Neural progenitor cell (in vitro differentiated cells): Measurements from ENCODE around the gene CAMK2D. TPM values are rescaled to one million over a fixed set of nuclear protein-coding genes. Genes with fewer than 3 reads are reported as not detected.

Experiments
- DNase-seq: peaks from one replicate; pipeline ENCODE4 v3.0.0-alpha.2; 2016; ENCODE audit warnings: low spot score
- H2AFZ ChIP-seq: fragments of 200-600 bp; sonication (generic); replicated peaks from 2 replicates; pipeline ENCODE4 v1.6.1; 2016; ENCODE audit warnings: antibody characterized with exemption
- H3F3A ChIP-seq: fragments of 200-600 bp; sonication (generic); 2 replicates; pipeline ENCODE4 v1.6.1; 2016; ENCODE audit warnings: antibody characterized with exemption, low read depth
- H3K27ac ChIP-seq: fragments of 200-600 bp; sonication (generic); 2 replicates; pipeline ENCODE4 v1.5.1; 2016; ENCODE audit warnings: mild to moderate bottlenecking
- H3K27me3 ChIP-seq: fragments of 200-600 bp; sonication (generic); 2 replicates; pipeline ENCODE4 v1.6.1; 2016; ENCODE audit warnings: mild to moderate bottlenecking, moderate library complexity
- H3K36me3 ChIP-seq: fragments of 200-600 bp; sonication (generic); 2 replicates; pipeline ENCODE4 v1.5.1; 2016
- H3K4me1 ChIP-seq: fragments of 200-600 bp; sonication (generic); 2 replicates; pipeline ENCODE4 v1.6.1; 2016; ENCODE audit warnings: mixed run types
- H3K4me2 ChIP-seq: fragments of 200-600 bp; sonication (generic); 2 replicates; pipeline ENCODE4 v1.6.1; 2016
- H3K4me3 ChIP-seq: fragments of 200-600 bp; sonication (generic); 2 replicates; pipeline ENCODE4 v1.5.1; 2016
- H3K79me2 ChIP-seq: fragments of 200-600 bp; sonication (generic); 2 replicates; pipeline ENCODE4 v1.6.1; 2016; ENCODE audit warnings: low read depth
- H3K9ac ChIP-seq: fragments of 200-600 bp; sonication (generic); 2 replicates; pipeline ENCODE4 v1.6.1; 2016
- H3K9me3 ChIP-seq: fragments of 200-600 bp; sonication (generic); 2 replicates; pipeline ENCODE4 v1.5.1; 2016; ENCODE audit warnings: low read depth
- H4K20me1 ChIP-seq: fragments of 200-600 bp; sonication (generic); 2 replicates; pipeline ENCODE4 v1.6.1; 2016; ENCODE audit warnings: low read depth
- H3K27ac Mint-ChIP-seq: 3 replicates; pipeline ENCODE4 v1.8.0; 2021; ENCODE audit warnings: mixed read lengths
- H3K27me3 Mint-ChIP-seq: 2 replicates; pipeline ENCODE4 v1.8.0; 2022; ENCODE audit warnings: low read depth, mild to moderate bottlenecking, inconsistent platforms, moderate library complexity, mixed read lengths; ENCODE audit not compliant: insufficient read depth
- H3K36me3 Mint-ChIP-seq: 3 replicates; pipeline ENCODE4 v1.8.0; 2021; ENCODE audit warnings: mixed read lengths
- H3K4me1 Mint-ChIP-seq: 3 replicates; pipeline ENCODE4 v1.8.0; 2021; ENCODE audit warnings: mixed read lengths
- H3K4me3 Mint-ChIP-seq: 3 replicates; pipeline ENCODE4 v1.8.0; 2021; ENCODE audit warnings: mild to moderate bottlenecking, moderate library complexity, mixed read lengths
- H3K9me3 Mint-ChIP-seq: 3 replicates; pipeline ENCODE4 v1.8.0; 2020; ENCODE audit warnings: mixed read lengths
- EZH2 ChIP-seq: fragments of 200-600 bp; sonication (generic); IDR thresholded peaks from 2 replicates; pipeline ENCODE4 v1.6.1; 2017; ENCODE audit warnings: antibody characterized with exemption, mild to moderate bottlenecking, moderate library complexity
- EZH2phosphoT487 ChIP-seq: fragments of 200-600 bp; sonication (generic); IDR thresholded peaks from 2 replicates; pipeline ENCODE4 v1.6.1; 2017; ENCODE audit warnings: antibody characterized with exemption
- total RNA-seq: library from RNA; depleted of rRNA; stranded (reverse); fragments of >200 nt; gene quantifications from 2 replicates; pipeline ENCODE4 v1.2.3, GENCODE V29; 2015; ENCODE audit warnings: low replicate concordance
- TF ChIP-seq, protein P1 (sequence below): fragments of 200-600 bp; sonication (generic); IDR thresholded peaks from 2 replicates; pipeline ENCODE4 v1.5.1; 2017; ENCODE audit warnings: antibody characterized with exemption, mild to moderate bottlenecking

The CAMK2D gene
- total RNA-seq, 1 donor from 2014 or later, result 33.2 TPM

DNA sequence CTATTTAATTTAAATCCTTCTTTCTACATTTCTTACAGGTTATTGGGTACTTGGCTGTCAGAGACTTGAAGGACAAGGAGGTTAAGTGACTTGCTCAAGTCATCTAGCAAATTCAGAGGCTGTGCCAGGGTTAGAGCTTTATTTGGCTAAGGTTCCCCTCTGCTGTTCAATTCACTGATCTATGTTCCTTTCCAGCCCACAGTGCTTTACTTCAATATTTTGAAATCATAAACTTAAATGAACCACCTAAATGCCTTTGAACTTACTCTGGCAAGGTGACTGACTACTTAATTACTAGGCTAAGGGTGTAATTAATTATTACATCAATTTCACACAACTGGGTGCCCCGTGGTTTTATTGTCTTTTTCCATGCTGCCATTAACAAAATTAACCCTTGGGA lies 288.7 kb downstream of the CAMK2D start:
- Mint-ChIP-seq H3K9me3 (peaks cover 8% of the 10 kb centered on the region), H3K36me3 (peaks cover 22% of the 10 kb centered on the region), H3K4me1 (peaks cover 12% of the 10 kb centered on the region), H3K27me3 (no peaks in the 10 kb centered on the region), H3K4me3 (no peak overlapping the region), H3K27ac (no peak overlapping the region)
- Histone ChIP-seq H4K20me1 (no peaks in the 10 kb centered on the region), H3K9ac (no peak overlapping the region), H3K27ac (no peak overlapping the region), H3K27me3 (no peaks in the 10 kb centered on the region), H3K4me2 (no peak overlapping the region), H3F3A (no peaks in the 10 kb centered on the region), H3K9me3 (no peaks in the 10 kb centered on the region), H3K4me3 (no peak overlapping the region), H3K4me1 (peaks cover 9% of the 10 kb centered on the region), H3K36me3 (no peaks in the 10 kb centered on the region), H3K79me2 (no peaks in the 10 kb centered on the region), H2AFZ (no peak overlapping the region)
- DNase-seq, result no peak
- TF ChIP-seq, protein P1, sequence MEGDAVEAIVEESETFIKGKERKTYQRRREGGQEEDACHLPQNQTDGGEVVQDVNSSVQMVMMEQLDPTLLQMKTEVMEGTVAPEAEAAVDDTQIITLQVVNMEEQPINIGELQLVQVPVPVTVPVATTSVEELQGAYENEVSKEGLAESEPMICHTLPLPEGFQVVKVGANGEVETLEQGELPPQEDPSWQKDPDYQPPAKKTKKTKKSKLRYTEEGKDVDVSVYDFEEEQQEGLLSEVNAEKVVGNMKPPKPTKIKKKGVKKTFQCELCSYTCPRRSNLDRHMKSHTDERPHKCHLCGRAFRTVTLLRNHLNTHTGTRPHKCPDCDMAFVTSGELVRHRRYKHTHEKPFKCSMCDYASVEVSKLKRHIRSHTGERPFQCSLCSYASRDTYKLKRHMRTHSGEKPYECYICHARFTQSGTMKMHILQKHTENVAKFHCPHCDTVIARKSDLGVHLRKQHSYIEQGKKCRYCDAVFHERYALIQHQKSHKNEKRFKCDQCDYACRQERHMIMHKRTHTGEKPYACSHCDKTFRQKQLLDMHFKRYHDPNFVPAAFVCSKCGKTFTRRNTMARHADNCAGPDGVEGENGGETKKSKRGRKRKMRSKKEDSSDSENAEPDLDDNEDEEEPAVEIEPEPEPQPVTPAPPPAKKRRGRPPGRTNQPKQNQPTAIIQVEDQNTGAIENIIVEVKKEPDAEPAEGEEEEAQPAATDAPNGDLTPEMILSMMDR, result no peak
- TF ChIP-seq EZH2phosphoT487 (no peak), EZH2 (no peak)

DNA sequence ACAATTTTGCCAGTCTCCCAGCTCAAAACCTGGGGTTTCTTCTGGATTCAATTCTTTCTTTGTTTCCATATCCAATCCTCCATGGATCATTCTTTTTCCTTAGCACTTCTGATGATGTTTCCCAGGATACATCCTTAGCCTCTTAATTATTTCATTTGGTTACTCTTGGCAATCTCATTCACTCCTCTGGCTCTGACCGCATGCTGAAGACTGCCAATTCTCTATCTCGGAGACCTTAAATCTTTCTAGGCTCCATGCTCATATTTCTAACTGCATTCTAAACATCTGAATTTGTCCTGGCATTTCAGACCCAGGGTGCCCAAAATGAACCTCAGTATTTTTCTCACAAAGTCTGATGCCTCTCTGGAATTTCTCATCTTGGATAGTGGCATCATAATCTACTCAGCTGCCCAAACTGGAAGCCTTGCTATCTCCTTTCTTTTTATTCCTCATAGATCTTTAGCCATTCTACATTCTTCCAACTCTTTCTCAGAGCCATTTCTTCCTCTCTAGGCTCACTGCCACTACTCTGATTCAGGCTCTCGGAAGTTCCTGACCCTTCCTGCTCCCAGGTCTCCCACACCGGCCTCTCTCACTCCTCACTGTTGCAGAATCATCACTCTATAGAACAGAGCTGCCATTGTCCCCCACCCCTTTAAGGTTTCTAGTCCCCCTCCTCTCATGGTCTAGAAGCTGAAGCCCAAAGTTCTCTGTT lies 290.2 kb downstream of the CAMK2D start:
- DNase-seq, result no peak
- Histone ChIP-seq H3K27me3 (no peaks in the 10 kb centered on the region), H3F3A (no peaks in the 10 kb centered on the region), H2AFZ (no peak overlapping the region), H3K9me3 (no peaks in the 10 kb centered on the region), H3K36me3 (no peaks in the 10 kb centered on the region), H3K27ac (no peak overlapping the region), H3K79me2 (no peaks in the 10 kb centered on the region), H3K4me2 (no peak overlapping the region), H3K4me1 (peaks cover 9% of the 10 kb centered on the region), H3K4me3 (no peak overlapping the region), H4K20me1 (no peaks in the 10 kb centered on the region), H3K9ac (no peak overlapping the region)
- H3K36me3 Mint-ChIP-seq, result peaks cover 15% of the 10 kb centered on the region
- H3K9me3 Mint-ChIP-seq, result peaks cover under 1% of the 10 kb centered on the region
- no peak overlapping the region for H3K27ac Mint-ChIP-seq
- TF ChIP-seq, protein P1, result no peak
- TF ChIP-seq EZH2 (no peak), EZH2phosphoT487 (no peak)
- H3K27me3 Mint-ChIP-seq, result no peaks in the 10 kb centered on the region
- H3K4me3 Mint-ChIP-seq, result no peak overlapping the region
- H3K4me1 Mint-ChIP-seq, result peaks cover 12% of the 10 kb centered on the region

DNA sequence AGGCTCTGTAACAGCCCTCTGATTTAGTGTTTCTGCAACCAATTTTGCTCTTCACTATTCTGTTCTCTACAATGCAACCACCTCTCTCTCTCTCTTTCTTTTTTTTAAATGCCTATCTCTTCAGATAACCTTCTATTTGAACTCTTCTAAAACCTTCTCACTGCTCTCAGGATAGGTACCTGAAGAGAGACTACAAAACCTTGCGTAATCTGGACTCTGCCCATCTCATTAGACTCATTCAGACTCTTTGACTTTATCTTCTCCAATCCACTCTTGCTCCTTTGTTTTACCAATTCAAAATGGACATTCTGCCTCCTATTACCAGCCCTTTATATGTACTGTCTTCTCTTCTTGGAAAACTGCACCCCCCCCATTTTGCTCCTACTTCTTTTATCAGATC lies 291.6 kb downstream of the CAMK2D start:
- Histone ChIP-seq H3F3A (no peaks in the 10 kb centered on the region), H3K4me1 (peaks cover 9% of the 10 kb centered on the region), H3K27me3 (no peaks in the 10 kb centered on the region), H3K27ac (no peak overlapping the region), H3K36me3 (no peaks in the 10 kb centered on the region), H3K9ac (no peak overlapping the region), H3K79me2 (no peaks in the 10 kb centered on the region), H3K4me2 (no peak overlapping the region), H3K4me3 (no peak overlapping the region), H2AFZ (no peak overlapping the region), H4K20me1 (no peaks in the 10 kb centered on the region), H3K9me3 (no peaks in the 10 kb centered on the region)
- Mint-ChIP-seq H3K36me3 (peaks cover 9% of the 10 kb centered on the region), H3K27me3 (no peaks in the 10 kb centered on the region), H3K4me3 (no peak overlapping the region), H3K27ac (no peak overlapping the region), H3K9me3 (no peaks in the 10 kb centered on the region), H3K4me1 (peaks cover 12% of the 10 kb centered on the region)
- DNase-seq, result no peak
- TF ChIP-seq, protein P1, result no peak
- TF ChIP-seq EZH2, result no peak
- no peak for TF ChIP-seq EZH2phosphoT487
